GM04503 (cell line): ENCODE data around the gene NEK6.
A peak's percentile ranks its signal among the peaks of the same experiment; 100 is the strongest.

Experiments
- DNase-seq: peaks from one replicate; pipeline ENCODE4 v3.0.0-alpha.2; 2012; ENCODE audit warnings: low read depth

Gene NEK6

GRCh38 chr9:124257844-124258606 lies at the start of gene NEK6:
NEK6 (plus strand) TSS chr9:124257949; CDS start chr9:124301965, 44,016 bp downstream.
- no peak for DNase-seq

DNA sequence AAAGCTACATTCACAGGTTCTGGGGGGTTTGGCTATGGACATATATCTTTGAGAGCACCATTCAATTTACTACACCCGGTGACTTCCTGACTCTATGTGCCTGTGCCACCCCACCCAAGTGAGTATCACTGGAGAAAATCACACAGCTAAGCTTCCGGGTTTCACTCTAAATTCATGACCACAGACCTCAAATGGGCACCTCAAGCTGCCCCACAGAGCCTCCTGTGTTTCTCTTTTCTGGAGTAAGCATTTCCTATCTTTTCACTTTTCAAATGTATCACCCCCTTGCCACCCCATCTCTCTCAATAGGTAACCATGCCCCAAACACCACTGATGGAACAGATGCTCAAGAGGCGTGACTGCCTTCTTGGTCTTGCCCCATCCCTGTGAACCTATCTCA lies 49.2 kb upstream of the NEK6 start:
- no peak for DNase-seq

- DNase-seq: no peak
Observed at GRCh38 chr9:124209279-124209678, 48.5 kb upstream of the NEK6 start.

DNA sequence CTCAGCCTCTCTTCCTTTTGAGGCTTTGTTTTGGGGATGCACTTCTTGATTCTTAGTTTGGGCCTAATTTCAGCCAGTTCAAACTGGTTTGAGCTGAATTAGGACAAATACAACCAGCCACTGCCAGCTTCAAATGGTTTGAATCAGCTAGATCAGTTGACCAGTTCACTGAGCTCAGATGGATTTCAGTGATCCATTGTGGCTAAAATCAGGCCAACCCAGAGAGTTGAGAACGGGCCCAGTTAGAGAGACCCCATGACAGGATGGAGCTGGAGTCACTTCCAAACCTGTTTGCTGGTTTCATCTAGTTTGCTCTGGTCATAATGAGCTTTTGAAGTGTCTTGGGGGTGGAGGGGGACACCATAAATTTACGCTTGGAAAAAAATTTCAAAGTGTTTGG lies 48.0 kb upstream of the NEK6 start:
- DNase-seq: no peak

GRCh38 chr9:124210697-124211096 lies 47.1 kb upstream of the NEK6 start:
- DNase-seq: no peak

DNA sequence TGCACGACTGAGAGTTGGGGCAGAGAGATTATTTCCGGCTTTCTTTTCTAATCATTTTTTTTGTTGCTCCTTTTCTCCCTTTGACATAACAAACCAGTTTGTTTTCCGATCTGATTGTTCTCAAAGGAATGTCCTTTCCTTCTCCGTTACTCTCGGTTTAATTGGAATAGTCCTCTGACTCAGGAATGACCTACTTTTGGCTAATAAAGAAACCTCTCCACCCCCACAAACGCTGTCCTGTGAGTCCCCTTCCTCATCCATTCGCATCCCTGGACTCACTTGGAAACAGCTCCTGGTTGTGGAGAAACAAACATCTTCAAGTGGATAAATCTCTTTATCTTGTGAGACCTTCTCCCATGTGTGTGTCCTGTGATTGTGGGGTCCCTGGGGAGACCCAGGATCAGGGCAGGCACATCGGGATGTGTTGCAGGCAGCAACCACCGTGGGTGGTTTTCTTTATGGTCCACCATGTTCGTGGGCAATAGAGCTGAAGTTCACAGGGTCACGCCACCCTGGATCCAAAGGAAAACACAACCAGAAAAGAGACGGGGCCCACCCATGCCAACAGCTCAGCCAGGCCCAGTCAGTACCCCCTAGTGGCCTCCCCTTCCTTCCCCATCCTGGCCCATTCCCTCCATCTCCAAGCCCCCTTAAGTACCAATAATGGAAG lies 45.2 kb upstream of the NEK6 start:
- peak; percentile 55 for DNase-seq

- no peak for DNase-seq
Observed at GRCh38 chr9:124213396-124213795, 44.4 kb upstream of the NEK6 start.

DNA sequence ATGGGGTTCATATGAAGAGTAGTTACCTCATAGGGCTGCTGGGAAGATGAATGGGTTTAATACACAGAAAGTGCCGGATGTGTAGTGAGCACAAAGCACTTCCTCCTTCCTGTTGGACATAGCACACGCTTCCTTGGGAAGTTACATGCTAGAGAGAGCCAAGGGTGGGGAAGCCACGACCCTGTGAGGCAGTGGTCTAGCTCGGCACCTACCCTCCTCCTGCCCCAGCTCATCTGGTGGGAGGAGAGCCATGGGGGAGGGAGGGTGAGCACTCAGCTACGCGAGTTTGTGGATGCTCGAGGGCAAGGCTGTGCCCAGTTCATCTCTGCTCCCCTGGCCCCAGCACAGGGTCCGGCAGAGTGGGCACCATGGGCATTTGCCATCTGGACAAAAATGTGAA lies 43.6 kb upstream of the NEK6 start:
- DNase-seq: no peak

- no peak for DNase-seq
Observed at GRCh38 chr9:124214596-124215367, 43.0 kb upstream of the NEK6 start.

DNA sequence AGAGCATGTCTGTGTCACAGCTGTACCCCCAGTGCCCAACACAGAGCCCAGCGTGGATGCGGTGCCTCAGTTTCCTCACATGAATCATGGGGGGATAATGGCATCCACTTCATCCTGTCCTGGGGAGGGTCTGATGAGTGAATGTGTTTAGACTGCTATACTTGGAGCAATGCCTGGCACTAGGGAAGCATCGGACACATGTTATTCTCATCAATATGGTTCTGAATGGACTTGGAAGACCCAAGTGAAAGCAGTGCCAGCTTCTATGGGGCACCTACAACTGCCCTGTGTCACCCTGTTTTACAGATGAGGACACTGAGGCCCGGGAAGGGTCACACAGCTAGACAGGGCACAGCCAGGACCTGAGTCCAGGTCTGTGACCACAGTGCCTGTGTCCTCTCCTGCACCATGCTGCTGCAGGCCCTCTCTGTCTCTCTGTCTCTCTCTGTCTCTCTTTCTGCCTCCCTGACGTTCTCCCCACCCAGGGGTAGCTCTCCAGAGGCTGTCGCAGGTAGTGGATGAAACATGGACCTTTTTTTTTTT lies 42.3 kb upstream of the NEK6 start:
- no peak for DNase-seq

- no peak for DNase-seq
Observed at GRCh38 chr9:124215956-124216355, 41.8 kb upstream of the NEK6 start.

DNA sequence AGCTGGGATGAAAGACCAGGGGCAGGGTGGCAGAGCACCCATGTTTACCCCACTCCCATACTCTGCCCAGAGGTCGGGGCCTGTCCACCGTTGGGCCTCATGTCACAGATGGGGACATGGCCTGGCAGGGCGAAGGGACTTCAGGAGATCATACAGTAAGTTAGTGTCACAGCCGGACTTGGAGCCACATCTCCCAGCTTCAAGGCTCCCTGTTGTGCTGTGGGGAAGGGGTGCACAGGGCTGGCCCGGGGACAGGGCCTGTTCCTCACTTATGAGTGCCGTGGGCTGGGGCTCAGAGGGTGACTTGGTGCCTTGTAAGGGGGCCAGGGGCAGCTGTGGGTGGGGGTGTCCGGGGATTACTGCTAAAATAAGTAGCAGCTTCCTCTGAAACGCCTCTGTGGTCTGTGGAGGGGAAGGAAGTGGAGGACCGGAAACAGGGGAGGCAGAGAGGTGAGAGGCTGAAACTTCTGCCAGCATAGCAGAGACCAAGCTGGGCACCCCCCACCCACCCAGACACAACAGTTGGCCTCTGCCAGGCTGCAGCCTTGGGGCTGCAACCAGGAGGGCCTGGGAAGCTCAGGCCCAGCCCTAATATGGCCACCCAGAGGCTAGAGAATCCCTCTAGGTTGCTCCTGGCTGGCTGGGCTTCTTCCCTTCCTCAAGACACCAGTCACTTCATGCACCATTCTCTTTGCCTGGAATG lies 41.1 kb upstream of the NEK6 start:
- no peak for DNase-seq

GRCh38 chr9:124217836-124218437 lies 39.8 kb upstream of the NEK6 start:
- DNase-seq: no peak

GRCh38 chr9:124218438-124218982 lies 39.2 kb upstream of the NEK6 start:
- no peak for DNase-seq

GRCh38 chr9:124218987-124219461 lies 38.7 kb upstream of the NEK6 start:
- no peak for DNase-seq

- no peak for DNase-seq
Observed at GRCh38 chr9:124220946-124221451, 36.8 kb upstream of the NEK6 start.

- no peak for DNase-seq
Observed at GRCh38 chr9:124221676-124222075, 36.1 kb upstream of the NEK6 start.

GRCh38 chr9:124222109-124222508 lies 35.6 kb upstream of the NEK6 start:
- DNase-seq: no peak

- DNase-seq: no peak
Observed at GRCh38 chr9:124222918-124223720, 34.6 kb upstream of the NEK6 start.

GRCh38 chr9:124225945-124226344 lies 31.8 kb upstream of the NEK6 start:
- DNase-seq: no peak
